GM12878 (cell line): Measurements from ENCODE around the gene WDR59. TPM values are rescaled to one million over a fixed set of nuclear protein-coding genes. Genes with fewer than 3 reads are reported as not detected.

Experiments
- ATAC-seq: fragments of 200-7000 bp; cut with Tn5 transposase; 3 replicates; pipeline ENCODE4 v1.9.1; 2020; ENCODE audit warnings: mild to moderate bottlenecking, moderate library complexity
- BruUV-seq: library from RNA; stranded (reverse); fragments of 400-500 nt; replicated peaks from 2 replicates; lab custom pipeline; 2021; lab: Mats Ljungman, UMichigan
- CTCF ChIA-PET: fragments of 300-600 bp; sonication (Branson Sonifier 250); formaldehyde crosslinking; extraction: SDS; loops from one replicate; lab custom pipeline; 2021; ENCODE audit warnings: inconsistent platforms; lab: Yijun Ruan, JAX
- POLR2A ChIA-PET: fragments of 350-600 bp; formaldehyde crosslinking; extraction: SDS; loops from one replicate; lab custom pipeline; 2021; ENCODE audit warnings: inconsistent platforms; lab: Charles Lee
- RAD21 ChIA-PET: fragments of 300-600 bp; sonication (Branson Sonifier 250); formaldehyde crosslinking; loops from one replicate; lab custom pipeline; 2023; ENCODE audit warnings: antibody characterized with exemption; ENCODE audit not compliant: unreplicated experiment; lab: Charles Lee
- SMC1A ChIA-PET: fragments of 300-600 bp; sonication (Branson Sonifier 250); formaldehyde crosslinking; loops from one replicate; lab custom pipeline; 2023; ENCODE audit not compliant: unreplicated experiment, uncharacterized antibody; lab: Charles Lee
- DNase-seq: peaks from one replicate; pipeline ENCODE4 v3.0.0-alpha.2; 2011; ENCODE audit warnings: low read depth, low spot score
- FAIRE-seq: peaks from 3 replicates; lab custom pipeline; 2011; peaks lifted over from hg19 to GRCh38; lab: Jason Lieb, UNC
- H2AFZ ChIP-seq: 2 replicates; pipeline ENCODE4 v1.6.0; 2011; ENCODE audit warnings: low read depth, low read length, control low read depth; ENCODE audit not compliant: control insufficient read depth
- H3K27ac ChIP-seq: 2 replicates; pipeline ENCODE4 v1.5.1; 2011; ENCODE audit warnings: control low read depth; ENCODE audit not compliant: control insufficient read depth, insufficient read depth
- H3K27me3 ChIP-seq, 2 experiments: replicated peaks in 1 of 2; 2 replicates each; pipeline versions ENCODE4 v1.6.0 to v1.6.1; 2011; ENCODE audit warnings: low read length in 1 of 2; ENCODE audit not compliant: control insufficient read depth in 2 of 2, insufficient read depth in 2 of 2
- H3K36me3 ChIP-seq, 2 experiments: 2 replicates each; pipeline ENCODE4 v1.5.1; 2011; ENCODE audit warnings: low read length in 1 of 2; ENCODE audit not compliant: control insufficient read depth in 2 of 2, insufficient read depth in 2 of 2
- H3K4me1 ChIP-seq: 2 replicates; pipeline ENCODE4 v1.6.1; 2011; ENCODE audit warnings: mild to moderate bottlenecking, low read length, moderate library complexity, mixed read lengths; ENCODE audit not compliant: control insufficient read depth, insufficient read depth
- H3K4me2 ChIP-seq: 2 replicates; pipeline ENCODE4 v1.6.0; 2011; ENCODE audit warnings: control low read depth; ENCODE audit not compliant: control insufficient read depth, insufficient read depth
- H3K4me3 ChIP-seq: fragments of 200-600 bp; sonication (generic); 2 replicates; pipeline ENCODE4 v1.5.1; 2016
- H3K79me2 ChIP-seq: 2 replicates; pipeline ENCODE4 v1.6.0; 2011; ENCODE audit warnings: low read length; ENCODE audit not compliant: control insufficient read depth, insufficient read depth
- H3K9ac ChIP-seq: 2 replicates; pipeline ENCODE4 v1.8.0; 2011; ENCODE audit warnings: low read length, control low read depth, mixed read lengths; ENCODE audit not compliant: control insufficient read depth, insufficient read depth
- H3K9me3 ChIP-seq: replicated peaks from 3 replicates; pipeline ENCODE4 v1.5.1; 2011; ENCODE audit warnings: mild to moderate bottlenecking, low read length; ENCODE audit not compliant: control insufficient read depth, insufficient read depth
- H4K20me1 ChIP-seq: 2 replicates; pipeline ENCODE4 v1.6.0; 2011; ENCODE audit not compliant: control insufficient read depth, insufficient read depth
- CBX5 ChIP-seq: sonication (generic); IDR thresholded peaks from 2 replicates; pipeline ENCODE4 v1.6.1; 2016; ENCODE audit warnings: low read depth, moderate library complexity, mild to moderate bottlenecking, inconsistent platforms
- ESRRA ChIP-seq: IDR thresholded peaks from 2 replicates; pipeline ENCODE4 v1.6.1; 2012; ENCODE audit warnings: mild to moderate bottlenecking, low read length, improper control_type of control experiment
- FOXK2 ChIP-seq: fragments of 450-650 bp; IDR thresholded peaks from 2 replicates; pipeline ENCODE4 v1.6.1; 2017; ENCODE audit warnings: mild to moderate bottlenecking, moderate library complexity
- FOXM1 ChIP-seq: IDR thresholded peaks from 2 replicates; pipeline ENCODE4 v1.6.1; 2012; ENCODE audit warnings: low read depth, mild to moderate bottlenecking, inconsistent platforms, low read length, moderate library complexity
- IRF4 ChIP-seq: IDR thresholded peaks from 2 replicates; pipeline ENCODE4 v1.6.1; 2011; ENCODE audit warnings: low read depth, low read length
- REST ChIP-seq: IDR thresholded peaks from 2 replicates; pipeline ENCODE4 v1.6.1; 2012; ENCODE audit warnings: mild to moderate bottlenecking, low read depth, low read length
- SMAD5 ChIP-seq: IDR thresholded peaks from 2 replicates; pipeline ENCODE4 v1.6.1; 2016; ENCODE audit warnings: antibody characterized with exemption, low read depth
- SREBF2 ChIP-seq: IDR thresholded peaks from 2 replicates; pipeline ENCODE4 v1.6.1; 2012; ENCODE audit warnings: mild to moderate bottlenecking, low read length
- YY1 ChIP-seq: IDR thresholded peaks from 2 replicates; pipeline ENCODE4 v1.6.1; 2011; ENCODE audit warnings: low read depth, mild to moderate bottlenecking, low read length
- ZNF24 ChIP-seq: fragments of 450-650 bp; IDR thresholded peaks from 2 replicates; pipeline ENCODE4 v1.6.1; 2017; ENCODE audit warnings: antibody characterized with exemption, mild to moderate bottlenecking
- WGBS: methylation state at CpG from one replicate; pipeline ENCODE4 v1.1.6; 2016; ENCODE audit warnings: low lambda C conversion rate; ENCODE audit not compliant: insufficient replicate concordance, insufficient coverage; ENCODE audit errors: missing lambda C conversion rate; 5-methylcytosine and 5-hydroxymethylcytosine counted together
- in situ Hi-C: fragments of 300-500 bp; cut with MboI; formaldehyde crosslinking; loops from 9 replicates; pipeline ENCODE4 v1.14.3; 2018; ENCODE audit warnings: mixed read lengths
- intact Hi-C: fragments of 100-400 bp; cut with micrococcal nuclease; formaldehyde crosslinking; loops from one replicate; pipeline ENCODE4 v1.14.2; 2022; ENCODE audit not compliant: unreplicated experiment
- polyA plus RNA-seq, 11 experiments: library from polyadenylated mRNA; depleted of rRNA in 4 of 11; unstranded in 6 of 11; stranded (reverse) in 5 of 11; fragments of >200 nt; fragmentation: Nextera tagmentation in 4 of 11; fragmentation: Illumina TruSeq in 1 of 11; extraction: Ambion mirVana in 4 of 11; extraction: Trizol in 1 of 11; gene quantifications; 1 replicate in 1 of 11; 2 replicates in 10 of 11; pipeline versions ENCODE4 v1.2.1 to v1.2.3, GENCODE V29; 2011 to 2016; ENCODE audit warnings: inconsistent platforms in 2 of 11, missing spikeins in 2 of 11, low read depth in 1 of 11
- total RNA-seq, 4 experiments: library from RNA; depleted of rRNA in 3 of 4; stranded (reverse); fragments of >200 nt in 3 of 4; fragmentation: Illumina TruSeq in 1 of 4; extraction: Trizol in 1 of 4; gene quantifications; 2 replicates each; pipeline versions ENCODE4 v1.2.1 to v1.2.3, GENCODE V29; 2013 to 2021
- TF ChIP-seq, protein P1 (sequence below): IDR thresholded peaks from 2 replicates; pipeline ENCODE4 v1.6.1; 2012; ENCODE audit warnings: improper control_type of control experiment, low read depth, low read length; ENCODE audit not compliant: insufficient replicate concordance
- TF ChIP-seq, protein P2 (sequence below): fragments of 450-650 bp; IDR thresholded peaks from 2 replicates; pipeline ENCODE4 v1.6.1; 2017; ENCODE audit warnings: mild to moderate bottlenecking, moderate library complexity

WDR59 gene
- total and polyA plus RNA-seq, 10 of the 15 experiments (the other 5 are each of a cell fraction or from before 2014, with no cell fraction given), result 9.7 to 78.4 (median 24.5) TPM

GRCh38 chr16:74847202-74847601, 137.7 kb downstream of the WDR59 start:
- FAIRE-seq (no peak), ATAC-seq (no peak), DNase-seq (no peak)
- Histone ChIP-seq H3K4me2 (no peak overlapping the region), H3K9ac (no peak overlapping the region), H3K27ac (no peak overlapping the region), H3K27me3 (no peaks in the 10 kb centered on the region), H3K36me3 (no peaks in the 10 kb centered on the region), H3K4me1 (peaks cover 3% of the 10 kb centered on the region), H3K4me3 (no peak overlapping the region), H3K79me2 (no peaks in the 10 kb centered on the region), H2AFZ (no peak overlapping the region; the same call in 1 of the 2 replicates), H3K9me3 (no peaks in the 10 kb centered on the region; the same call in 2 of the 3 replicates), H4K20me1 (no peaks in the 10 kb centered on the region)
- no TSS peak for BruUV-seq
- in situ Hi-C loops, result no loop called here
- SMC1A ChIA-PET, result interaction anchor here (2.1 kb wide), 1 partner anchor 16 kb away, joined by 9 read pairs; no protein-coding TSS in a partner anchor
- POLR2A ChIA-PET, result interaction anchor here (0.6 to 0.7 kb wide), 2 partner anchors 10 to 151 kb away, joined by 3 read pairs; no protein-coding TSS in a partner anchor
- 100% methylated on average over 1 of the region's 1 CpG for WGBS
- CTCF ChIA-PET, result interaction anchor here (0.9 to 2.9 kb wide), 3 partner anchors 15 to 120 kb away, joined by 3 to 20 read pairs (median 4); no protein-coding TSS in a partner anchor
- intact Hi-C loops, result no loop called here
- RAD21 ChIA-PET, result interaction anchor here (1.2 kb wide), 1 partner anchor 15 kb away, joined by 3 read pairs; no protein-coding TSS in a partner anchor
- TF ChIP-seq SMAD5 (no peak), CBX5 (no peak), ESRRA (no peak), SREBF2 (no peak), ZNF24 (no peak), REST (no peak), IRF4 (no peak), FOXM1 (no peak), YY1 (no peak), FOXK2 (no peak)
- TF ChIP-seq, protein P1, sequence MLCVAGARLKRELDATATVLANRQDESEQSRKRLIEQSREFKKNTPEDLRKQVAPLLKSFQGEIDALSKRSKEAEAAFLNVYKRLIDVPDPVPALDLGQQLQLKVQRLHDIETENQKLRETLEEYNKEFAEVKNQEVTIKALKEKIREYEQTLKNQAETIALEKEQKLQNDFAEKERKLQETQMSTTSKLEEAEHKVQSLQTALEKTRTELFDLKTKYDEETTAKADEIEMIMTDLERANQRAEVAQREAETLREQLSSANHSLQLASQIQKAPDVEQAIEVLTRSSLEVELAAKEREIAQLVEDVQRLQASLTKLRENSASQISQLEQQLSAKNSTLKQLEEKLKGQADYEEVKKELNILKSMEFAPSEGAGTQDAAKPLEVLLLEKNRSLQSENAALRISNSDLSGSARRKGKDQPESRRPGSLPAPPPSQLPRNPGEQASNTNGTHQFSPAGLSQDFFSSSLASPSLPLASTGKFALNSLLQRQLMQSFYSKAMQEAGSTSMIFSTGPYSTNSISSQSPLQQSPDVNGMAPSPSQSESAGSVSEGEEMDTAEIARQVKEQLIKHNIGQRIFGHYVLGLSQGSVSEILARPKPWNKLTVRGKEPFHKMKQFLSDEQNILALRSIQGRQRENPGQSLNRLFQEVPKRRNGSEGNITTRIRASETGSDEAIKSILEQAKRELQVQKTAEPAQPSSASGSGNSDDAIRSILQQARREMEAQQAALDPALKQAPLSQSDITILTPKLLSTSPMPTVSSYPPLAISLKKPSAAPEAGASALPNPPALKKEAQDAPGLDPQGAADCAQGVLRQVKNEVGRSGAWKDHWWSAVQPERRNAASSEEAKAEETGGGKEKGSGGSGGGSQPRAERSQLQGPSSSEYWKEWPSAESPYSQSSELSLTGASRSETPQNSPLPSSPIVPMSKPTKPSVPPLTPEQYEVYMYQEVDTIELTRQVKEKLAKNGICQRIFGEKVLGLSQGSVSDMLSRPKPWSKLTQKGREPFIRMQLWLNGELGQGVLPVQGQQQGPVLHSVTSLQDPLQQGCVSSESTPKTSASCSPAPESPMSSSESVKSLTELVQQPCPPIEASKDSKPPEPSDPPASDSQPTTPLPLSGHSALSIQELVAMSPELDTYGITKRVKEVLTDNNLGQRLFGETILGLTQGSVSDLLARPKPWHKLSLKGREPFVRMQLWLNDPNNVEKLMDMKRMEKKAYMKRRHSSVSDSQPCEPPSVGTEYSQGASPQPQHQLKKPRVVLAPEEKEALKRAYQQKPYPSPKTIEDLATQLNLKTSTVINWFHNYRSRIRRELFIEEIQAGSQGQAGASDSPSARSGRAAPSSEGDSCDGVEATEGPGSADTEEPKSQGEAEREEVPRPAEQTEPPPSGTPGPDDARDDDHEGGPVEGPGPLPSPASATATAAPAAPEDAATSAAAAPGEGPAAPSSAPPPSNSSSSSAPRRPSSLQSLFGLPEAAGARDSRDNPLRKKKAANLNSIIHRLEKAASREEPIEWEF, result no peak
- TF ChIP-seq, protein P2, sequence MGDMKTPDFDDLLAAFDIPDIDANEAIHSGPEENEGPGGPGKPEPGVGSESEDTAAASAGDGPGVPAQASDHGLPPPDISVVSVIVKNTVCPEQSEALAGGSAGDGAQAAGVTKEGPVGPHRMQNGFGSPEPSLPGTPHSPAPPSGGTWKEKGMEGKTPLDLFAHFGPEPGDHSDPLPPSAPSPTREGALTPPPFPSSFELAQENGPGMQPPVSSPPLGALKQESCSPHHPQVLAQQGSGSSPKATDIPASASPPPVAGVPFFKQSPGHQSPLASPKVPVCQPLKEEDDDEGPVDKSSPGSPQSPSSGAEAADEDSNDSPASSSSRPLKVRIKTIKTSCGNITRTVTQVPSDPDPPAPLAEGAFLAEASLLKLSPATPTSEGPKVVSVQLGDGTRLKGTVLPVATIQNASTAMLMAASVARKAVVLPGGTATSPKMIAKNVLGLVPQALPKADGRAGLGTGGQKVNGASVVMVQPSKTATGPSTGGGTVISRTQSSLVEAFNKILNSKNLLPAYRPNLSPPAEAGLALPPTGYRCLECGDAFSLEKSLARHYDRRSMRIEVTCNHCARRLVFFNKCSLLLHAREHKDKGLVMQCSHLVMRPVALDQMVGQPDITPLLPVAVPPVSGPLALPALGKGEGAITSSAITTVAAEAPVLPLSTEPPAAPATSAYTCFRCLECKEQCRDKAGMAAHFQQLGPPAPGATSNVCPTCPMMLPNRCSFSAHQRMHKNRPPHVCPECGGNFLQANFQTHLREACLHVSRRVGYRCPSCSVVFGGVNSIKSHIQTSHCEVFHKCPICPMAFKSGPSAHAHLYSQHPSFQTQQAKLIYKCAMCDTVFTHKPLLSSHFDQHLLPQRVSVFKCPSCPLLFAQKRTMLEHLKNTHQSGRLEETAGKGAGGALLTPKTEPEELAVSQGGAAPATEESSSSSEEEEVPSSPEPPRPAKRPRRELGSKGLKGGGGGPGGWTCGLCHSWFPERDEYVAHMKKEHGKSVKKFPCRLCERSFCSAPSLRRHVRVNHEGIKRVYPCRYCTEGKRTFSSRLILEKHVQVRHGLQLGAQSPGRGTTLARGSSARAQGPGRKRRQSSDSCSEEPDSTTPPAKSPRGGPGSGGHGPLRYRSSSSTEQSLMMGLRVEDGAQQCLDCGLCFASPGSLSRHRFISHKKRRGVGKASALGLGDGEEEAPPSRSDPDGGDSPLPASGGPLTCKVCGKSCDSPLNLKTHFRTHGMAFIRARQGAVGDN, result no peak
